Measurements from ENCODE around the gene SLC24A2.

Gene SLC24A2

DNA sequence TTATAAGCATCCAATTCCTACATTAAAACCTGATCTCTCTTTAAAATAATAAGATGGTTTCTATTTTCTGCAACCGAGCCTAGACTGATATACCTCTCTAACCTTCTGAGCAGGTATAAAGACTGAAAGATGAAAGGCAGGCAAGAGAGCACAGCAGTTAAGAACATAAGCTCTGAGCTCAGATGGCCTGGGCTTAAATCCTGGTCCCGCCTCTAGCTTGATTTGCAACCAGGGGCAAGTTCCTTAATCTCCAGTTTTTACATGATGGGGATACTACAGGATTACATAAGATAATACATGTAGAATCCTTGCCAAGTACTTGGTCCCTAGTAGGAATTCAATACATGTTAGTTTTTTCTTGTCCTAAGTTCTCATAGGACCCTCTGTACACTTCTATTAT lies 33.9 kb downstream of the SLC24A2 start:
- no peak for DNase-seq

- no peak for DNase-seq
Observed at GRCh38 chr9:19748278-19749126, 40.3 kb downstream of the SLC24A2 start.

GRCh38 chr9:19746223-19746622 lies 42.6 kb downstream of the SLC24A2 start:
- DNase-seq = no peak

DNA sequence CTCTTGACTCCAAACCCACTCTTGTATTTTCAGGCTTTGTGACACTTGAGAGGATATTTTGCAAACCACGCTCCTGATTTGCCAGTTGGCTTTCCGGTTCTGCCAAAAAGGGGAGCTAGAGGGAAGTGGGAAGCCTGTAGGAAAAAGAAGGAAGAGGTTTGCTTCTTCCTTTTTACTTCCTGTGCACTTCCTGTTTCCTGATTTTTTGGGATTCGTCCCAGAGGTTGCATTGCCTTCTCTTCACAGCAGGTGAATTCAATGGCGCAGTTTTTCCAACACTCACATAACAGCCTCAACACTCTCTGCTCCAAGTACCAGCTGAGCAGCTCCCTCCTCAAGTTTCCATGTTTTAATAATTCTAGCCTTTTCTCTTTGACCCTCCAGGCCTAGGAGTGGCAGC lies 47.7 kb downstream of the SLC24A2 start:
- no peak for DNase-seq

All from SIG-M5 (cell line).